Endodermal cell (in vitro differentiated cells): ENCODE data around the gene CDK4. TPM values are rescaled to one million over a fixed set of nuclear protein-coding genes. Genes with fewer than 3 reads are reported as not detected.
A peak's percentile ranks its signal among the peaks of the same experiment; 100 is the strongest.

Source experiments
- DNase-seq: peaks from one replicate; pipeline ENCODE4 v3.0.0-alpha.2; 2017
- H3K27ac ChIP-seq: 2 replicates; pipeline ENCODE4 v1.5.1; 2013; ENCODE audit warnings: mild to moderate bottlenecking, low read depth, low read length, moderate library complexity
- H3K27me3 ChIP-seq: 2 replicates; pipeline ENCODE4 v1.6.1; 2013; ENCODE audit warnings: mild to moderate bottlenecking, low read length, moderate library complexity; ENCODE audit not compliant: insufficient read depth, control insufficient read depth, poor library complexity, severe bottlenecking
- H3K36me3 ChIP-seq: 2 replicates; pipeline ENCODE4 v1.7.0; 2013; ENCODE audit warnings: mild to moderate bottlenecking, low read length, moderate library complexity; ENCODE audit not compliant: control insufficient read depth, insufficient read depth
- H3K4me1 ChIP-seq: one replicate; pipeline ENCODE4 v1.7.0; 2013; ENCODE audit warnings: low read length; ENCODE audit not compliant: control insufficient read depth, insufficient read depth
- H3K4me3 ChIP-seq: 2 replicates; pipeline ENCODE4 v1.5.1; 2013; ENCODE audit warnings: mild to moderate bottlenecking, low read length, moderate library complexity
- H3K9ac ChIP-seq: 2 replicates; pipeline ENCODE4 v1.6.1; 2013; ENCODE audit warnings: mild to moderate bottlenecking, low read length, moderate library complexity; ENCODE audit not compliant: poor library complexity, severe bottlenecking; ENCODE audit errors: extremely low read depth
- H3K9me3 ChIP-seq: 2 replicates; pipeline ENCODE4 v1.6.1; 2013; ENCODE audit warnings: mild to moderate bottlenecking, low read length, moderate library complexity; ENCODE audit not compliant: control insufficient read depth
- H3K27ac Mint-ChIP-seq: 2 replicates; pipeline ENCODE4 v1.8.0; 2020; ENCODE audit warnings: mixed read lengths
- H3K27me3 Mint-ChIP-seq: 2 replicates; pipeline ENCODE4 v1.8.0; 2021; ENCODE audit warnings: mild to moderate bottlenecking, mixed read lengths; ENCODE audit not compliant: insufficient read depth
- H3K36me3 Mint-ChIP-seq: 2 replicates; pipeline ENCODE4 v1.8.0; 2020; ENCODE audit warnings: low read depth, mixed read lengths
- H3K4me1 Mint-ChIP-seq: 2 replicates; pipeline ENCODE4 v1.8.0; 2020; ENCODE audit warnings: mixed read lengths
- H3K4me3 Mint-ChIP-seq: 2 replicates; pipeline ENCODE4 v1.8.0; 2020; ENCODE audit warnings: mild to moderate bottlenecking, moderate library complexity, mixed read lengths
- H3K9me3 Mint-ChIP-seq: 2 replicates; pipeline ENCODE4 v1.8.0; 2020; ENCODE audit warnings: mild to moderate bottlenecking, mixed read lengths
- CTCF ChIP-seq: fragments of 200-600 bp; sonication (generic); conservative IDR thresholded peaks from 2 replicates; pipeline ENCODE4 v1.5.0; 2021; ENCODE audit warnings: antibody characterized with exemption, mild to moderate bottlenecking
- WGBS, 2 experiments: methylation state at CpG; one replicate each; pipeline versions ENCODE4 v1.1.5 to v1.1.7; 2013; ENCODE audit warnings: missing lambda C conversion rate in 2 of 2, mixed read lengths in 1 of 2; ENCODE audit not compliant: insufficient coverage in 1 of 2, insufficient read length in 1 of 2; 5-methylcytosine and 5-hydroxymethylcytosine counted together
- total RNA-seq, 2 donors: library from RNA; stranded (reverse); fragmentation: NEBNext Ultra II Directional in 1 of 2; extraction: Animal tissue kit (Norgen Biotek cat#: 25700) in 1 of 2; gene quantifications; 2 replicates in 1 of 2; 3 replicates in 1 of 2; pipeline ENCODE4 v1.2.1, GENCODE V29; 2021

CDK4 gene
- total RNA-seq, 2 donors from 2014 or later = 144 to 186 TPM

- H3K4me1 Mint-ChIP-seq = peaks cover 4% of the 10 kb centered on the region
- no peak overlapping the region for H3K4me3 Mint-ChIP-seq
- Histone ChIP-seq H3K27me3 (peaks cover 99% of the 10 kb centered on the region), H3K4me3 (no peak overlapping the region), H3K4me1 (no peaks in the 10 kb centered on the region), H3K9ac (no peak overlapping the region), H3K9me3 (no peaks in the 10 kb centered on the region), H3K36me3 (no peaks in the 10 kb centered on the region), H3K27ac (no peak overlapping the region)
- WGBS, 2 experiments = 47 to 57% methylated on average over 3 to 4 of the region's 5 CpGs
- no peaks in the 10 kb centered on the region for H3K36me3 Mint-ChIP-seq
- H3K27me3 Mint-ChIP-seq = peaks cover 99% of the 10 kb centered on the region
- TF ChIP-seq CTCF = no peak
- DNase-seq = peak; percentile 21
- peaks cover 2% of the 10 kb centered on the region for H3K9me3 Mint-ChIP-seq
- no peak overlapping the region for H3K27ac Mint-ChIP-seq
These were observed 22.7 kb downstream of the CDK4 start for GRCh38 chr12:57729321-57729844.

- no peak for TF ChIP-seq CTCF
- DNase-seq = peak; percentile 95
- Mint-ChIP-seq H3K36me3 (no peaks in the 10 kb centered on the region), H3K9me3 (peaks cover 2% of the 10 kb centered on the region), H3K4me3 (peak overlapping the region; percentile 26), H3K27ac (no peak overlapping the region), H3K27me3 (peaks cover 99% of the 10 kb centered on the region), H3K4me1 (peaks cover 4% of the 10 kb centered on the region)
- Histone ChIP-seq H3K36me3 (no peaks in the 10 kb centered on the region), H3K4me3 (no peak overlapping the region), H3K4me1 (no peaks in the 10 kb centered on the region), H3K27ac (no peak overlapping the region), H3K27me3 (peaks cover 99% of the 10 kb centered on the region), H3K9me3 (no peaks in the 10 kb centered on the region), H3K9ac (no peak overlapping the region)
- WGBS, 2 experiments = 27 to 37% methylated on average over 11 to 21 of the region's 21 CpGs
These were observed 24.2 kb downstream of the CDK4 start for GRCh38 chr12:57727758-57728395.

- peak; percentile 84 for DNase-seq
- WGBS, 2 experiments = 12 to 15% methylated on average over 42 to 76 of the region's 76 CpGs
- no peaks in the 10 kb centered on the region for H3K9me3 ChIP-seq
- no peaks in the 10 kb centered on the region for H3K36me3 ChIP-seq
- peak overlapping the region; percentile 26 for H3K4me3 Mint-ChIP-seq
- H3K9me3 Mint-ChIP-seq = peaks cover 2% of the 10 kb centered on the region
- H3K4me1 ChIP-seq = no peaks in the 10 kb centered on the region
- H3K9ac ChIP-seq = no peak overlapping the region
- no peak overlapping the region for H3K4me3 ChIP-seq
- no peak overlapping the region for H3K27ac ChIP-seq
- peaks cover 95% of the 10 kb centered on the region for H3K27me3 ChIP-seq
- TF ChIP-seq CTCF = no peak
- H3K4me1 Mint-ChIP-seq = peaks cover 4% of the 10 kb centered on the region
- H3K27me3 Mint-ChIP-seq = peaks cover 94% of the 10 kb centered on the region
- peaks cover 3% of the 10 kb centered on the region for H3K36me3 Mint-ChIP-seq
- no peak overlapping the region for H3K27ac Mint-ChIP-seq
These were observed 25.0 kb downstream of the CDK4 start for GRCh38 chr12:57726884-57727757.
